Measurements from ENCODE around the gene BCKDHA.

The BCKDHA gene

DNA sequence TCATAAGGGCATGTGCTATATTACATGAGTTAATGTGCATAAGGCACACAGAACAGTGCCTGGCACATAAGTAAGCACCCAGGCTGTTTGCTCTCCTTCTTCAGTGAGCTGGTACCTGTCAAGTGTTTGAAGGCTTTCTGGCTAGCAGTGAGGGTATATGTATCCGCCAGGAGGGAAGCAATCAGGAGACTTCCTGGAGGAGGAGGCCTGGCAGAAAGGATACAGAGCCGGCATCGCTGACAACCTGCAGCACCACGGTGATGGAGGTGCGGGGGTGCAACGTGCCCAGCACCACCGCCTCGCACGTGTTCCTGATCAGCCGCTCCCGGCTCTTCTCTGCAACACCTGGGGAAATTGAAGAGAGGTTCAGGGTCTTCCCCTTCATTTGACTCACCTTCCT, 6.0 kb upstream of the BCKDHA start:
- Histone ChIP-seq H3K27me3 (ENCODE audit: low read length) (no peaks in the 10 kb centered on the region), H3K9ac (ENCODE audit: low read length) (no peak overlapping the region), H3K9me3 (ENCODE audit: insufficient read depth, low read length) (no peaks in the 10 kb centered on the region), H3K4me3 (ENCODE audit: insufficient read depth, low read length, poor library complexity, severe bottlenecking) (no peak overlapping the region), H2AFZ (ENCODE audit: low read depth, low read length, severe bottlenecking) (no peak overlapping the region), H3F3A (ENCODE audit: insufficient read depth) (0 out of 2 replicates have a peak, but pooled peaks cover 3% of the 10 kb centered on the region), H3K27ac (ENCODE audit: low read depth, low read length) (no peak overlapping the region), H3K9me2 (replicated peaks; ENCODE audit: insufficient read depth, low read length) (no peaks in the 10 kb centered on the region), H3K36me3 (ENCODE audit: low read length) (no peaks in the 10 kb centered on the region), H3K4me2 (ENCODE audit: low read depth, low read length, poor library complexity, severe bottlenecking) (no peak overlapping the region), H4K20me1 (ENCODE audit: low read depth, low read length) (no peaks in the 10 kb centered on the region), H3K79me2 (ENCODE audit: insufficient read depth, low read length) (peaks cover 24% of the 10 kb centered on the region)
- TF ChIP-seq EZH2phosphoT487 (conservative IDR thresholded peaks at IDR 0.05; ENCODE audit: low read length) (no peak), CTCF (IDR thresholded peaks at IDR 0.05; ENCODE audit: insufficient read depth, low read length, poor library complexity, severe bottlenecking) (no peak)

GRCh38 chr19:41392775-41393174, 4.8 kb upstream of the BCKDHA start:
- TF ChIP-seq EZH2phosphoT487 (conservative IDR thresholded peaks at IDR 0.05; ENCODE audit: low read length) (no peak), CTCF (IDR thresholded peaks at IDR 0.05; ENCODE audit: insufficient read depth, low read length, poor library complexity, severe bottlenecking) (no peak)
- H3K27me3 ChIP-seq (ENCODE audit: low read length), result no peaks in the 10 kb centered on the region
- no peak overlapping the region for H2AFZ ChIP-seq (ENCODE audit: low read depth, low read length, severe bottlenecking)
- H3K9me2 ChIP-seq (replicated peaks; ENCODE audit: insufficient read depth, low read length), result no peaks in the 10 kb centered on the region
- no peak overlapping the region for H3K9ac ChIP-seq (ENCODE audit: low read length)
- H3F3A ChIP-seq (ENCODE audit: insufficient read depth), result 0 out of 2 replicates have a peak, but pooled peaks cover 3% of the 10 kb centered on the region
- no peak overlapping the region for H3K4me2 ChIP-seq (ENCODE audit: low read depth, low read length, poor library complexity, severe bottlenecking)
- H4K20me1 ChIP-seq (ENCODE audit: low read depth, low read length), result no peaks in the 10 kb centered on the region
- no peaks in the 10 kb centered on the region for H3K9me3 ChIP-seq (ENCODE audit: insufficient read depth, low read length)
- H3K36me3 ChIP-seq (ENCODE audit: low read length), result no peaks in the 10 kb centered on the region
- H3K27ac ChIP-seq (ENCODE audit: low read depth, low read length), result no peak overlapping the region
- H3K79me2 ChIP-seq (ENCODE audit: insufficient read depth, low read length), result peaks cover 24% of the 10 kb centered on the region
- H3K4me3 ChIP-seq (ENCODE audit: insufficient read depth, low read length, poor library complexity, severe bottlenecking), result no peak overlapping the region

- Histone ChIP-seq H3K9ac (ENCODE audit: low read length) (peak overlapping the region; percentile 82), H3K27ac (ENCODE audit: low read depth, low read length) (peak overlapping the region; percentile 19; the same call in 1 of the 2 replicates), H2AFZ (ENCODE audit: low read depth, low read length, severe bottlenecking) (no peak overlapping the region), H3K9me3 (ENCODE audit: insufficient read depth, low read length) (no peaks in the 10 kb centered on the region), H3K4me3 (ENCODE audit: insufficient read depth, low read length, poor library complexity, severe bottlenecking) (peak overlapping the region; percentile 92), H3K4me2 (ENCODE audit: low read depth, low read length, poor library complexity, severe bottlenecking) (peak overlapping the region; percentile 87), H3F3A (ENCODE audit: insufficient read depth) (0 out of 2 replicates have a peak, but pooled peaks cover 3% of the 10 kb centered on the region), H3K36me3 (ENCODE audit: low read length) (no peaks in the 10 kb centered on the region), H3K27me3 (ENCODE audit: low read length) (no peaks in the 10 kb centered on the region), H3K9me2 (replicated peaks; ENCODE audit: insufficient read depth, low read length) (no peaks in the 10 kb centered on the region), H3K79me2 (ENCODE audit: insufficient read depth, low read length) (peaks cover 36% of the 10 kb centered on the region), H4K20me1 (ENCODE audit: low read depth, low read length) (no peaks in the 10 kb centered on the region)
- TF ChIP-seq EZH2phosphoT487 (conservative IDR thresholded peaks at IDR 0.05; ENCODE audit: low read length) (no peak), CTCF (IDR thresholded peaks at IDR 0.05; ENCODE audit: insufficient read depth, low read length, poor library complexity, severe bottlenecking) (no peak)
Measured at GRCh38 chr19:41395355-41395754, 2.3 kb upstream of the BCKDHA start.
